Mammary epithelial cell (primary cell): Measurements from ENCODE around the gene C1S.

Experiments used
- EZH2 ChIP-seq: IDR thresholded peaks from 2 replicates; pipeline ENCODE4 v1.6.1; 2012; ENCODE audit warnings: low read length, inconsistent platforms, borderline replicate concordance
- TF ChIP-seq, protein P1 (sequence below), 2 donors: IDR thresholded peaks in 1 of 2; conservative IDR thresholded peaks in 1 of 2; 2 replicates each; pipeline ENCODE4 v1.5.1; 2011 to 2012; ENCODE audit warnings: inconsistent platforms in 2 of 2, low read length in 2 of 2, mild to moderate bottlenecking in 2 of 2, control low read depth in 1 of 2, low read depth in 1 of 2; ENCODE audit not compliant: insufficient read depth in 1 of 2; ENCODE audit errors: extremely low read depth in 1 of 2

GRCh38 chr12:7015555-7016370, 44.8 kb upstream of the C1S start:
- TF ChIP-seq, protein P1, sequence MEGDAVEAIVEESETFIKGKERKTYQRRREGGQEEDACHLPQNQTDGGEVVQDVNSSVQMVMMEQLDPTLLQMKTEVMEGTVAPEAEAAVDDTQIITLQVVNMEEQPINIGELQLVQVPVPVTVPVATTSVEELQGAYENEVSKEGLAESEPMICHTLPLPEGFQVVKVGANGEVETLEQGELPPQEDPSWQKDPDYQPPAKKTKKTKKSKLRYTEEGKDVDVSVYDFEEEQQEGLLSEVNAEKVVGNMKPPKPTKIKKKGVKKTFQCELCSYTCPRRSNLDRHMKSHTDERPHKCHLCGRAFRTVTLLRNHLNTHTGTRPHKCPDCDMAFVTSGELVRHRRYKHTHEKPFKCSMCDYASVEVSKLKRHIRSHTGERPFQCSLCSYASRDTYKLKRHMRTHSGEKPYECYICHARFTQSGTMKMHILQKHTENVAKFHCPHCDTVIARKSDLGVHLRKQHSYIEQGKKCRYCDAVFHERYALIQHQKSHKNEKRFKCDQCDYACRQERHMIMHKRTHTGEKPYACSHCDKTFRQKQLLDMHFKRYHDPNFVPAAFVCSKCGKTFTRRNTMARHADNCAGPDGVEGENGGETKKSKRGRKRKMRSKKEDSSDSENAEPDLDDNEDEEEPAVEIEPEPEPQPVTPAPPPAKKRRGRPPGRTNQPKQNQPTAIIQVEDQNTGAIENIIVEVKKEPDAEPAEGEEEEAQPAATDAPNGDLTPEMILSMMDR (conservative IDR thresholded peaks at IDR 0.05 in 1 of 2, IDR thresholded peaks at IDR 0.05 in 1 of 2; ENCODE audit: extremely low read depth in 1 of 2, insufficient read depth in 1 of 2, low read depth in 1 of 2, low read length in 2 of 2): no peak
- no peak for TF ChIP-seq EZH2
